Prostate gland (tissue), 2 donors: ENCODE data around the gene VSIG10.

Source experiments
- CTCF ChIP-seq, 4 experiments: fragments of 200-600 bp in 2 of 4; fragments of 450-650 bp in 2 of 4; sonication (generic) in 2 of 4; IDR thresholded peaks; 1 replicate in 3 of 4; 2 replicates in 1 of 4; pipeline ENCODE4 v1.5.1; 2016 to 2019; ENCODE audit warnings: antibody characterized with exemption in 4 of 4, mild to moderate bottlenecking in 2 of 4, moderate library complexity in 2 of 4
- POLR2A ChIP-seq: fragments of 450-650 bp; IDR thresholded peaks from one replicate; pipeline ENCODE4 v1.6.1; 2016; ENCODE audit warnings: antibody characterized with exemption, mild to moderate bottlenecking
- POLR2AphosphoS5 ChIP-seq: sonication (generic); formaldehyde crosslinking; IDR thresholded peaks from one replicate; pipeline ENCODE4 v1.6.1; 2017; ENCODE audit warnings: antibody characterized with exemption

- TF ChIP-seq POLR2AphosphoS5 (no peak), POLR2A (no peak), CTCF (IDR thresholded peaks at IDR 0.05) (no peak)
These were observed 3.9 kb upstream of the VSIG10 start for GRCh38 chr12:118107694-118108093.
